AG09309 (cell line): ENCODE results near the gene ANKRD34A.
"Not testable (repeated sequence)": the region's sequence is repeated elsewhere in the genome, so short reads cannot be mapped to it uniquely, and the experiment has no call there.

ENCODE experiments used
- DNase-seq: peaks from one replicate; pipeline ENCODE4 v3.0.0-alpha.2; 2010; ENCODE audit warnings: low read depth
- H3K4me3 ChIP-seq: 2 replicates; pipeline ENCODE4 v1.5.1; 2011; ENCODE audit warnings: mild to moderate bottlenecking, low read depth, low read length, moderate library complexity; ENCODE audit not compliant: control insufficient read depth
- TF ChIP-seq, protein P1 (sequence below): IDR thresholded peaks from 2 replicates; pipeline ENCODE4 v1.5.1; 2011; ENCODE audit warnings: mild to moderate bottlenecking, low read depth, low read length, inconsistent platforms; ENCODE audit not compliant: insufficient read depth, control insufficient read depth; ENCODE audit errors: missing control alignments

The ANKRD34A gene

DNA sequence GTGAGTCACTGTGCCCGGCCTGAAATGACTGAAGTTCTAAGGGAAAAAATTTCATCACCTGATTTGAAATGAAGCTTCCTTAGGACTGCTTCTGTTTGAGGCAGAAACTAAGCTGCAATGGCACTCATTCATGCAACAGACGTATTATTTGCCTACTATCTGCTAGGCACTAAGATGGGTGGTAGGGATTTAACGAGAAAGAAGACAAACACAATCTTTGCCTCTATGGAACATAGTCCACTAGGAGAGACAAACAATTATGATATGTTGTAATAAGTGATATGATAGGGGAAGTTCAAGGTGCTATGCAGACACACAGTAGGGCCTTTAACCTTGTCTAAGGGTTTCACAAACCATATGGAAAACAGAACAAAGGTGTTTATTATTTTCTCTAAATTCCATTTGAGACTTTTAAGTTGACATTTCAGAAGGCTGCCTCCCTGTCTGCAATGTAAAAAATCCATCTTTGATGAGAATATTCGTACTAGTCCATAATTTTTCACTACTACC is 17.8 kb downstream of the ANKRD34A start:
- TF ChIP-seq, protein P1, sequence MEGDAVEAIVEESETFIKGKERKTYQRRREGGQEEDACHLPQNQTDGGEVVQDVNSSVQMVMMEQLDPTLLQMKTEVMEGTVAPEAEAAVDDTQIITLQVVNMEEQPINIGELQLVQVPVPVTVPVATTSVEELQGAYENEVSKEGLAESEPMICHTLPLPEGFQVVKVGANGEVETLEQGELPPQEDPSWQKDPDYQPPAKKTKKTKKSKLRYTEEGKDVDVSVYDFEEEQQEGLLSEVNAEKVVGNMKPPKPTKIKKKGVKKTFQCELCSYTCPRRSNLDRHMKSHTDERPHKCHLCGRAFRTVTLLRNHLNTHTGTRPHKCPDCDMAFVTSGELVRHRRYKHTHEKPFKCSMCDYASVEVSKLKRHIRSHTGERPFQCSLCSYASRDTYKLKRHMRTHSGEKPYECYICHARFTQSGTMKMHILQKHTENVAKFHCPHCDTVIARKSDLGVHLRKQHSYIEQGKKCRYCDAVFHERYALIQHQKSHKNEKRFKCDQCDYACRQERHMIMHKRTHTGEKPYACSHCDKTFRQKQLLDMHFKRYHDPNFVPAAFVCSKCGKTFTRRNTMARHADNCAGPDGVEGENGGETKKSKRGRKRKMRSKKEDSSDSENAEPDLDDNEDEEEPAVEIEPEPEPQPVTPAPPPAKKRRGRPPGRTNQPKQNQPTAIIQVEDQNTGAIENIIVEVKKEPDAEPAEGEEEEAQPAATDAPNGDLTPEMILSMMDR, result no peak
- no peak overlapping the region for H3K4me3 ChIP-seq
- no peak for DNase-seq

DNA sequence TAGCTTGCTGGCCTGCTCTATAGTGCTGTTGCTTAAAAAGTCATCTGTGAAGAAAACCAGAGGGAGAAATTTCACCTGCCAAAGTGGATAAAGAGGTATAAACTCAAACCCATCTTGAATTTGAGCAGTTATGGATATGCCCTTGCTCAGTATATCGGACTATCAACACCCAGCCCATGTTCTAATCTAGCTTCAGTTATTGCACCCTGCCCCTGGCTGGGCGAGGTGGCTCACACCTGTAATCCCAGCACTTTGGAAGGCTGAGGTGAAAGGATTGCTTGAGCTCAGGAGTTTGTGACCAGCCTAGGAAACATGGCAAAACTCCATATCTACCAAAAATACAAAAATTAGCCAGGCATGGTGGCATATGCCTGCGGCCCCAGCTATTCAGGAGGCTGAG is 19.8 kb downstream of the ANKRD34A start:
- no peak overlapping the region for H3K4me3 ChIP-seq
- TF ChIP-seq, protein P1, result no peak
- no peak for DNase-seq

DNA sequence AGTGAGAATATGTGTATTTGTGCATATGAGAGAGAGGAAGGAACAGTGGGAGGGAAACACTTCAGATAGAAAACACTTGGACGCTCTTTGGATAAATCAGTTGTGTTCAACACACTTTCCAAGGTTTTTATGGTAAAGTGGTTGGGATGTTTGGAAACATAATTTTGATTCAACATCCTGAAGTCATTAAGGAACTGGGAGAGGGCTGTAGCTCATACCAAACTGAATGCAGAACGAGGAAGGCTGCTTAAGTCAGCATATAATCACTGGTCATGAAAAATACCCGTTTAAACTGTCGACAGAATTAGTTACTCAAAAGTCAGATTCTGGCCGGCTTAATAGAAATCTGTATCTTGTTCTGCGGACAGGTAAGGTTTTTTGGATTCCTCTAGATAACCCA is 21.5 kb downstream of the ANKRD34A start:
- no peak overlapping the region for H3K4me3 ChIP-seq
- DNase-seq, result no peak
- TF ChIP-seq, protein P1, result no peak

DNA sequence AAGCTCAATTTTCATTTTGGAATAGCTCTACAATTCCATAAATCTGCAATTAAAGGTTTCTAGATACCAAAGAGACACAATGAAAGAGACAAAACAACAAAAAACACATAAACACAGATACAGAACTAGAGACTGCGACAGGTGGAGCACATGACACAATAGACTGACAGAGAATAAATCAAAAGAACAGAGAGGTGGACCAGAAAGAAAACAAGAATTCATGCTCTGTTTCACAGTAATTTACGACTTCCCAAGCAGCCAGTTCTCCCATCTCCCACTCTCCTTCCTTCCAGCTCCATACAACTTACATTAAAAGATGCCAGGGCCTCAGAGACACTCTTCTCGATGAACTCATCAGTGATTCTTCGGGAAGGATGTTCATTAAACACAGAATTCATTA is 22.0 kb downstream of the ANKRD34A start:
- TF ChIP-seq, protein P1, result no peak

DNA sequence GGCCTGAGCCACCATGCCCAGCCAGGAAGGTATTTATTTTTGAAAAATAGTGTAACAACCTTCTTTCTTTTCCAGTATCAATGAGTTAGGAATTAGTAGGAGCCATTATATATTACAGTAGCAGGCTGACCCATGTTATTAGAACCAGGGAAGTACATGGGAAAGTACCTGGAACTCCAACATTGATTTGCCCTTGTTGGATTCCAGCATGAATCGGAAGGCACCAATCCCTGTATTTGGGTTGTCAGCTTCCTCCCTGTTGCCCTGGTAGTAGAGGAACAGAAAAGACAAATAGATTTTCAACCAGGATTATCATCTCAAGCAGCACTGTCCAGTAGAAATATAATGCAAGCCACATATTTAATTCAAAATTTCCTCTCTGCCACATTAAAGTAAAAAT is 26.9 kb downstream of the ANKRD34A start:
- TF ChIP-seq, protein P1, result no peak
- no peak overlapping the region for H3K4me3 ChIP-seq
- DNase-seq, result no peak

More for the DNA sequence above, 22.0 kb downstream of the ANKRD34A start:
- no peak for DNase-seq
- no peak overlapping the region for H3K4me3 ChIP-seq

DNA sequence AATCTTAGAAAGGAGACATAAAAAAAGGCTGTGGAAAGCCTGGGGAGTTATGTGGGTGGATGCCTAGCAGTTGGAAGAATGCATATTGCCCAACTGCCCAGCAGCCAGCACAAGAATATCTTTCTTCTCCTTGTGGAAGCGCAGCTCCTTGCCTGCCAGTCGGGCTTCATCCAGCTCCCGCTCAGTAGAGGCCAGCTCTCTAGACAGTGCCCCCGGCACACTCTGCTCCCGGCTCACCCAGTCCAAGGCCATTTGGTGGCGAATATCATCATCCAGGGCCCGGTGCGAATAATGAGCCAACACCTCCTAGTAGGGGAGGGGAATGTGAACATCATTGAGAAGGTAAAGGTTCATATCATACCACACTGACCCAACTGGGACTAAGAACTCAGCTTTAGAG is 28.1 kb downstream of the ANKRD34A start:
- TF ChIP-seq, protein P1, result no peak
- DNase-seq, result no peak
- H3K4me3 ChIP-seq, result no peak overlapping the region

DNA sequence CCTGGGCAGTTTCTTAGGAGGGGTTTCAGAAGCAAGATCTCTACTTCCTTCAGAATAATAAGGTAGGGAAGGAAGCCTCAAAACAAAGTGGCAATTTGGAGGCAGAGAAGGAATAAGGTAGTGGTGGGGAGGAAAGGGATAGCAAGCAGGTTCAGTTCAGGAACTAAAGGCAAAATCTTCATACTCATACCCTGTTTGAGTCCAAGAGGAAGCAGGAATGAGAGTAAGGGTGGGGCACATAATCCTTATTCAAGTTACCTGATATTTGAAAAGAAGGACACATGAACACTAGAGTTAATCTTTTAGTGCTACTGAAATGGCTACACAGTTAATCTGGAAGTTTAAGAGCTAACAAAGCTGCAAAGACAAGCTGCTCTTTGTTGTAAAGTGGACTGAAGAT is 28.7 kb downstream of the ANKRD34A start:
- no peak for DNase-seq
- H3K4me3 ChIP-seq, result no peak overlapping the region
- TF ChIP-seq, protein P1, result no peak

DNA sequence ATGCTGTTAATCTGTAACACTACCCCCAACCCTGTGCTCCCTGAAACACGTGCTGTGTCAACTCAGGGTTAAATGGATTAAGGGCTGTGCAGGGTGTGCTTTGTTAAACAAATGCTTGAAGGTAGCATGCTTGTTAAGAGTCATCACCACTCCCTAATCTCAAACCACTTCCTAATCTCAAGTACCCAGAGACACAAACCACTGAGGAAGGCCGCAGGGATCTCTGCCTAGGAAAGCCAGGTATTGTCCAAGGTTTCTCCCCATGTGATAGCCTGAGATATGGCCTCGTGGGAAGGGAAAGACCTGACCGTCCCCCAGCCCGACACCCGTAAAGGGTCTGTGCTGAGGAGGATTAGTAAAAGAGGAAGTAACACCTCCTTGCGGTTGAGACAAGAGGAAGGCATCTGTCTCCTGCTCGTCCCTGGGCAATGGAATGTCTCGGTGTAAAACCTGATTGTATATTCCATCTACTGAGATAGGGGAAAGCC is 31.8 kb downstream of the ANKRD34A start:
- H3K4me3 ChIP-seq, DNase-seq: not testable (repeated sequence)
